Esophagus (tissue), 2 donors: ENCODE data around the gene SARS1. TPM values are rescaled to one million over a fixed set of nuclear protein-coding genes. Genes with fewer than 3 reads are reported as not detected.

Source experiments
- H3K27ac ChIP-seq, 2 donors: one replicate each; pipeline ENCODE4 v1.5.1; 2013; ENCODE audit warnings: low read depth in 2 of 2, mild to moderate bottlenecking in 2 of 2, inconsistent platforms in 1 of 2, low read length in 1 of 2, moderate library complexity in 1 of 2
- H3K27me3 ChIP-seq, 2 donors: one replicate each; pipeline ENCODE4 v1.6.1; 2013; ENCODE audit warnings: low read length in 2 of 2, control low read depth in 1 of 2, mild to moderate bottlenecking in 1 of 2; ENCODE audit not compliant: insufficient read depth in 2 of 2, control insufficient read depth in 1 of 2
- H3K36me3 ChIP-seq, 2 donors: one replicate each; pipeline ENCODE4 v1.6.1; 2013; ENCODE audit warnings: low read length in 1 of 2; ENCODE audit not compliant: control insufficient read depth in 2 of 2, insufficient read depth in 2 of 2
- H3K4me1 ChIP-seq, 2 donors: one replicate each; pipeline ENCODE4 v1.6.1; 2013; ENCODE audit warnings: low read length in 1 of 2; ENCODE audit not compliant: control insufficient read depth in 2 of 2, insufficient read depth in 2 of 2
- H3K4me3 ChIP-seq, 2 donors: one replicate each; pipeline ENCODE4 v1.5.1; 2013; ENCODE audit warnings: low read length in 2 of 2, mild to moderate bottlenecking in 2 of 2, low read depth in 1 of 2, moderate library complexity in 1 of 2
- H3K9me3 ChIP-seq, 2 donors: one replicate each; pipeline ENCODE4 v1.6.1; 2013; ENCODE audit warnings: mild to moderate bottlenecking in 2 of 2, low read depth in 1 of 2, low read length in 1 of 2, moderate library complexity in 1 of 2; ENCODE audit not compliant: control insufficient read depth in 2 of 2, insufficient read depth in 1 of 2
- WGBS, 2 donors: extraction: QIAGEN DNeasy Blood & Tissue Kit; methylation state at CpG; one replicate each; pipeline ENCODE4 v1.1.7; 2013; 5-methylcytosine and 5-hydroxymethylcytosine counted together
- polyA plus RNA-seq, 2 donors: library from polyadenylated mRNA; stranded (reverse); fragments of 200-250 nt; gene quantifications; one replicate each; pipeline ENCODE4 v1.2.3, GENCODE V29; 2013
- donor health status: healthy with polysubstance abuse.
- donor health status: Bipolar disorder and iron deficiency.

The SARS1 gene
- polyA plus RNA-seq, 2 donors = 31.4 to 124 TPM

GRCh38 chr1:109247401-109248365 lies 34.0 kb downstream of the SARS1 start:
- H3K27me3 ChIP-seq = no peaks in the 10 kb centered on the region
- WGBS, 2 donors = 89 to 94% methylated on average over 8 of the region's 8 CpGs
- H3K4me1 ChIP-seq = peaks cover 0 to 19% of the 10 kb centered on the region in 2 donors
- H3K27ac ChIP-seq = no peak overlapping the region
- H3K4me3 ChIP-seq = no peak overlapping the region
- peaks cover 0 to 6% of the 10 kb centered on the region in 2 donors for H3K36me3 ChIP-seq
- H3K9me3 ChIP-seq = peaks cover 0 to 2% of the 10 kb centered on the region in 2 donors

DNA sequence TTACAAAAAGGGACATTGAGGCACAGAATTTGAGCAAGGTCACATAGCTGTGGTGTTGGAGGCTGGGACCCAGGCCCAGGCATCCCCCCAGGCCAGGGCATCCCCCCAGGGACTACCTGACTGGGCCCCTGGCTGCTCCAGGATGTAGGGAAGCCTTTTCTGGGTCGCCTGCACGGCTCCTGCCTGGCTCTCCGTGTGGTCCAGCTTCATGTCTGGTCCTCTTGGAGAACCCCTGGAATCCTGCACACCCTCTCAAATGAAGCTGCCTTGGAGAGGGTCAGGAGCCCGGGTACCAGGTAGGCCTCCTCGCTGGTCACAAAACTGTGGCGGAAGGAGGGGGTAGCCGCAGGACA lies 34.7 kb downstream of the SARS1 start:
- H3K4me1 ChIP-seq = peaks cover 0 to 22% of the 10 kb centered on the region in 2 donors
- H3K9me3 ChIP-seq = peaks cover 0 to 2% of the 10 kb centered on the region in 2 donors
- H3K4me3 ChIP-seq = no peak overlapping the region
- 94 to 96% methylated on average over 7 of the region's 7 CpGs for WGBS, 2 donors
- no peaks in the 10 kb centered on the region for H3K27me3 ChIP-seq
- H3K27ac ChIP-seq = no peak overlapping the region
- H3K36me3 ChIP-seq = peaks cover 0 to 8% of the 10 kb centered on the region in 2 donors

- Histone ChIP-seq H3K4me3 (peak within 1 kb of the TSS; percentile 74 to 95), H3K27ac (peak within 1 kb of the TSS; percentile 19 to 55), H3K27me3 (no peaks in the 10 kb centered on the region), H3K9me3 (peaks cover 0 to 2% of the 10 kb centered on the region in 2 donors), H3K4me1 (peaks cover 4 to 24% of the 10 kb centered on the region in 2 donors), H3K36me3 (peaks cover 0 to 8% of the 10 kb centered on the region in 2 donors)
- 10 to 17% methylated on average over 35 to 49 of the region's 49 CpGs for WGBS, 2 donors
Measured at GRCh38 chr1:109248797-109249629, 35.3 kb downstream of the SARS1 start, which contains the start of gene CELSR2. CELSR2 (plus strand) TSS chr1:109249539; CDS start chr1:109250080, 541 bp downstream.

- Histone ChIP-seq H3K4me3 (peak overlapping the region; percentile 74 to 95), H3K27ac (peak overlapping the region; percentile 19 to 55), H3K36me3 (peaks cover 0 to 8% of the 10 kb centered on the region in 2 donors), H3K9me3 (peaks cover 0 to 2% of the 10 kb centered on the region in 2 donors), H3K4me1 (peaks cover 9 to 33% of the 10 kb centered on the region in 2 donors), H3K27me3 (no peaks in the 10 kb centered on the region)
- 2 to 7% methylated on average over 26 to 80 of the region's 80 CpGs for WGBS, 2 donors
Measured at GRCh38 chr1:109249654-109250401, 36.1 kb downstream of the SARS1 start.

DNA sequence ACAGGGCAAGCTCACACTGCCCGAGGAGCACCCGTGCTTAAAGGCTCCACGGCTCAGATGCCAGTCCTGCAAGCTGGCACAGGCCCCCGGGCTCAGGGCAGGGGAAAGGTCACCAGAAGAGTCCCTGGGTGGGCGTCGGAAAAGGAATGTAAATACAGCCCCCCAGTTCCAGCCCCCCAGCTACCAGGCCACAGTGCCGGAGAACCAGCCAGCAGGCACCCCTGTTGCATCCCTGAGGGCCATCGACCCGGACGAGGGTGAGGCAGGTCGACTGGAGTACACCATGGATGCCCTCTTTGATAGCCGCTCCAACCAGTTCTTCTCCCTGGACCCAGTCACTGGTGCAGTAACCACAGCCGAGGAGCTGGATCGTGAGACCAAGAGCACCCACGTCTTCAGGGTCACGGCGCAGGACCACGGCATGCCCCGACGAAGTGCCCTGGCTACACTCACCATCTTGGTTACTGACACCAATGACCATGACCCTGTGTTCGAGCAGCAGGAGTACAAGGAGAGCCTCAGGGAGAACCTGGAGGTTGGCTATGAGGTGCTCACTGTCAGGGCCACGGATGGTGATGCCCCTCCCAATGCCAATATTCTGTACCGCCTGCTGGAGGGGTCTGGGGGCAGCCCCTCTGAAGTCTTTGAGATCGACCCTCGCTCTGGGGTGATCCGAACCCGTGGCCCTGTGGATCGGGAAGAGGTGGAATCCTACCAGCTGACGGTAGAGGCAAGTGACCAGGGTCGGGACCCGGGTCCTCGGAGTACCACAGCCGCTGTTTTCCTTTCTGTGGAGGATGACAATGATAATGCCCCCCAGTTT lies 36.9 kb downstream of the SARS1 start:
- peak overlapping the region in 1 of 2 donors; percentile 19 for H3K27ac ChIP-seq
- peaks cover 13 to 41% of the 10 kb centered on the region in 2 donors for H3K4me1 ChIP-seq
- peaks cover 0 to 2% of the 10 kb centered on the region in 2 donors for H3K9me3 ChIP-seq
- peak overlapping the region; percentile 74 to 95 for H3K4me3 ChIP-seq
- peaks cover 0 to 8% of the 10 kb centered on the region in 2 donors for H3K36me3 ChIP-seq
- H3K27me3 ChIP-seq = no peaks in the 10 kb centered on the region
- 79 to 81% methylated on average over 33 of the region's 33 CpGs for whole genome bisulfite sequencing, 2 donors

GRCh38 chr1:109251277-109252166 lies 37.8 kb downstream of the SARS1 start:
- no peak overlapping the region for H3K27ac ChIP-seq
- no peak overlapping the region for H3K4me3 ChIP-seq
- peaks cover 13 to 41% of the 10 kb centered on the region in 2 donors for H3K4me1 ChIP-seq
- H3K9me3 ChIP-seq = peaks cover 0 to 2% of the 10 kb centered on the region in 2 donors
- H3K27me3 ChIP-seq = no peaks in the 10 kb centered on the region
- H3K36me3 ChIP-seq = peaks cover 0 to 8% of the 10 kb centered on the region in 2 donors
- WGBS, 2 donors = 95% methylated on average over 32 of the region's 32 CpGs

DNA sequence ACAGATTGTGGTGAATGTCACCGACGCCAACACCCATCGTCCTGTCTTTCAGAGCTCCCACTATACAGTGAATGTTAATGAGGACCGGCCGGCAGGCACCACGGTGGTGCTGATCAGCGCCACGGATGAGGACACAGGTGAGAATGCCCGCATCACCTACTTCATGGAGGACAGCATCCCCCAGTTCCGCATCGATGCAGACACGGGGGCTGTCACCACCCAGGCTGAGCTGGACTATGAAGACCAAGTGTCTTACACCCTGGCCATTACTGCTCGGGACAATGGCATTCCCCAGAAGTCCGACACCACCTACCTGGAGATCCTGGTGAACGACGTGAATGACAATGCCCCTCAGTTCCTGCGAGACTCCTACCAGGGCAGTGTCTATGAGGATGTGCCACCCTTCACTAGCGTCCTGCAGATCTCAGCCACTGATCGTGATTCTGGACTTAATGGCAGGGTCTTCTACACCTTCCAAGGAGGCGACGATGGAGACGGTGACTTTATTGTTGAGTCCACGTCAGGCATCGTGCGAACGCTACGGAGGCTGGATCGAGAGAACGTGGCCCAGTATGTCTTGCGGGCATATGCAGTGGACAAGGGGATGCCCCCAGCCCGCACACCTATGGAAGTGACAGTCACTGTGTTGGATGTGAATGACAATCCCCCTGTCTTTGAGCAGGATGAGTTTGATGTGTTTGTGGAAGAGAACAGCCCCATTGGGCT lies 38.6 kb downstream of the SARS1 start:
- H3K4me3 ChIP-seq = no peak overlapping the region
- 95 to 96% methylated on average over 30 to 31 of the region's 31 CpGs for WGBS, 2 donors
- peak overlapping the region in 1 of 2 donors; percentile 95 for H3K27ac ChIP-seq
- no peaks in the 10 kb centered on the region for H3K27me3 ChIP-seq
- peaks cover 0 to 8% of the 10 kb centered on the region in 2 donors for H3K36me3 ChIP-seq
- peaks cover 13 to 41% of the 10 kb centered on the region in 2 donors for H3K4me1 ChIP-seq
- peaks cover 0 to 2% of the 10 kb centered on the region in 2 donors for H3K9me3 ChIP-seq
